Hepatocyte (in vitro differentiated cells): ENCODE data around the gene OR8B3.

Experiments used
- CTCF ChIP-seq: fragments of 200-600 bp; sonication (generic); IDR thresholded peaks from 2 replicates; pipeline ENCODE4 v1.5.1; 2016; ENCODE audit warnings: antibody characterized with exemption, mild to moderate bottlenecking; ENCODE audit not compliant: poor library complexity
- EZH2 ChIP-seq: fragments of 200-600 bp; sonication (generic); IDR thresholded peaks from 2 replicates; pipeline ENCODE4 v1.6.1; 2016; ENCODE audit warnings: antibody characterized with exemption, mild to moderate bottlenecking, borderline replicate concordance
- EZH2phosphoT487 ChIP-seq: fragments of 200-600 bp; sonication (generic); IDR thresholded peaks from one replicate; pipeline ENCODE4 v1.6.1; 2018; ENCODE audit warnings: antibody characterized with exemption, mild to moderate bottlenecking, low read depth, moderate library complexity; ENCODE audit not compliant: unreplicated experiment, severe bottlenecking

GRCh38 chr11:124442442-124442841 is 43.6 kb upstream of the OR8B3 start:
- TF ChIP-seq EZH2phosphoT487, result no peak
- no peak for TF ChIP-seq CTCF
- TF ChIP-seq EZH2, result no peak
